ENCODE results near the gene VMA21. TPM values are rescaled to one million over a fixed set of nuclear protein-coding genes. Genes with fewer than 3 reads are reported as not detected.

Gene VMA21
- total and polyA plus RNA-seq, 2 donors (not counting 3 experiments of a cell fraction or from before 2014, with no cell fraction given): 12.7 to 34.2 TPM

- no TSS peak for BruUV-seq (replicated peaks)
- Histone ChIP-seq H3K9me1 (replicated peaks; ENCODE audit: control insufficient read depth, extremely low read depth, insufficient read depth, low read length) (no peaks in the 10 kb centered on the region), H3K9ac (replicated peaks; ENCODE audit: extremely low read depth, insufficient read depth, low read length) (no peak overlapping the region), H3K27ac (ENCODE audit: insufficient read depth, low read depth, low read length) (no peak overlapping the region), H3K79me2 (ENCODE audit: control insufficient read depth, insufficient read depth, low read length) (no peaks in the 10 kb centered on the region), H3K36me3 (ENCODE audit: control insufficient read depth in 2 of 2, extremely low read depth in 1 of 2, insufficient read depth in 2 of 2, low read length in 2 of 2) (no peaks in the 10 kb centered on the region), H4K20me1 (replicated peaks; ENCODE audit: control insufficient read depth, extremely low read depth, insufficient read depth, low read length) (no peaks in the 10 kb centered on the region), H2AFZ (ENCODE audit: low read depth, low read length) (no peak overlapping the region), H3K27me3 (ENCODE audit: control insufficient read depth in 2 of 2, insufficient read depth in 2 of 2, low read length in 2 of 2) (no peaks in the 10 kb centered on the region), H3K4me3 (replicated peaks in 1 of 3; ENCODE audit: insufficient read depth in 1 of 3, low read depth in 1 of 3, low read length in 3 of 3) (no peak overlapping the region), H3K4me2 (ENCODE audit: insufficient read depth, low read length) (no peak overlapping the region), H3K4me1 (ENCODE audit: control insufficient read depth, extremely low read depth, insufficient read depth, low read length) (no peaks in the 10 kb centered on the region), H3K9me3 (replicated peaks; ENCODE audit: control insufficient read depth, insufficient read depth, low read length) (no peaks in the 10 kb centered on the region)
- POLR2A ChIA-PET: no interaction called here
- DNase-seq (ENCODE audit: low read depth, low spot score) (no peak), FAIRE-seq (no peak)
- CTCF ChIA-PET: no interaction called here
- no peak for TF ChIP-seq JUN (IDR thresholded peaks at IDR 0.05; ENCODE audit: borderline replicate concordance, insufficient read depth, insufficient read length, low read depth)
- no peak for TF ChIP-seq POLR2AphosphoS5 (IDR thresholded peaks at IDR 0.05; ENCODE audit: insufficient read depth, low read depth, low read length)
- no peak for TF ChIP-seq FOS (IDR thresholded peaks at IDR 0.05; ENCODE audit: borderline replicate concordance, insufficient read depth, low read length)
- no peak for TF ChIP-seq CTCF (IDR thresholded peaks at IDR 0.05; ENCODE audit: extremely low read depth in 1 of 2, insufficient read depth in 1 of 2, low read depth in 1 of 2, low read length in 2 of 2)
- TF ChIP-seq POLR2A (IDR thresholded peaks at IDR 0.05; ENCODE audit: low read depth, low read length): no peak
- TF ChIP-seq, protein P1, sequence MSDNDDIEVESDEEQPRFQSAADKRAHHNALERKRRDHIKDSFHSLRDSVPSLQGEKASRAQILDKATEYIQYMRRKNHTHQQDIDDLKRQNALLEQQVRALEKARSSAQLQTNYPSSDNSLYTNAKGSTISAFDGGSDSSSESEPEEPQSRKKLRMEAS (IDR thresholded peaks at IDR 0.05; ENCODE audit: insufficient read depth, insufficient read length): no peak
- TF ChIP-seq GATA2 (IDR thresholded peaks at IDR 0.05; ENCODE audit: insufficient read depth, insufficient read length, low read depth, low read length): no peak
- TF ChIP-seq MYC (IDR thresholded peaks at IDR 0.05; ENCODE audit: low read depth, low read length): no peak
- no peak for TF ChIP-seq EZH2 (IDR thresholded peaks at IDR 0.05; ENCODE audit: borderline replicate concordance, low read depth, low read length, severe bottlenecking)
- dilution Hi-C loops (cut with MboI; ENCODE audit: extremely low pct_ligation_motif_present, low sequenced_read_pairs): no loop called here
- intact Hi-C loops (cut with micrococcal nuclease): no loop called here
Observed at GRCh38 chrX:151424505-151424904, 27.5 kb downstream of the VMA21 start.
